H1 (cell line): ENCODE results near the gene TCF19. TPM values are rescaled to one million over a fixed set of nuclear protein-coding genes. Genes with fewer than 3 reads are reported as not detected.

Experiments
- CTCF ChIA-PET: fragments of 300-600 bp; sonication (Branson Sonifier 250); formaldehyde crosslinking; loops from one replicate; lab custom pipeline; 2021; ENCODE audit not compliant: partially characterized antibody; lab: Charles Lee
- POLR2A ChIA-PET: fragments of 300-600 bp; sonication (Branson Sonifier 250); formaldehyde crosslinking; loops from one replicate; lab custom pipeline; 2021; ENCODE audit warnings: inconsistent platforms; ENCODE audit not compliant: partially characterized antibody; lab: Charles Lee
- DNase-seq, 2 experiments: peaks; one replicate each; pipeline versions ENCODE4 v3.0.0 to v3.0.0-alpha.2; 2010 to 2022; ENCODE audit warnings: low spot score in 2 of 2, low read depth in 1 of 2, mixed read lengths in 1 of 2
- FAIRE-seq: peaks from 2 replicates; lab custom pipeline; 2011; peaks lifted over from hg19 to GRCh38; lab: Jason Lieb, UNC
- H2AFZ ChIP-seq: 2 replicates; pipeline ENCODE4 v1.8.1; 2012; ENCODE audit warnings: low read length, inconsistent platforms
- H2AK5ac ChIP-seq: 2 replicates; pipeline ENCODE4 v1.6.1; 2013; ENCODE audit warnings: low read depth, low read length
- H2BK120ac ChIP-seq: replicated peaks from 2 replicates; pipeline ENCODE3; 2013; ENCODE audit warnings: low read depth, low read length, inconsistent platforms
- H2BK12ac ChIP-seq: 2 replicates; pipeline ENCODE4 v1.6.1; 2013; ENCODE audit warnings: low read depth, low read length
- H2BK15ac ChIP-seq: 2 replicates; pipeline ENCODE4 v1.6.1; 2013; ENCODE audit warnings: low read length
- H2BK20ac ChIP-seq: 2 replicates; pipeline ENCODE4 v1.6.1; 2013; ENCODE audit warnings: low read length
- H2BK5ac ChIP-seq: 2 replicates; pipeline ENCODE4 v1.6.1; 2013; ENCODE audit warnings: low read depth, low read length
- H3K14ac ChIP-seq: 2 replicates; pipeline ENCODE4 v1.6.1; 2013; ENCODE audit warnings: inconsistent platforms; ENCODE audit not compliant: insufficient read length
- H3K18ac ChIP-seq: 2 replicates; pipeline ENCODE4 v1.6.1; 2013; ENCODE audit warnings: low read length; ENCODE audit errors: extremely low read depth
- H3K23ac ChIP-seq: 2 replicates; pipeline ENCODE4 v1.6.1; 2013; ENCODE audit warnings: inconsistent platforms; ENCODE audit not compliant: insufficient read length
- H3K23me2 ChIP-seq: 2 replicates; pipeline ENCODE4 v1.6.1; 2013; ENCODE audit warnings: low read depth, low read length
- H3K27ac ChIP-seq: 2 replicates; pipeline ENCODE4 v1.6.1; 2011; ENCODE audit warnings: low read depth, low read length, inconsistent platforms
- H3K27me3 ChIP-seq, 4 experiments: replicated peaks in 1 of 4; 1 replicate in 1 of 4; 2 replicates in 3 of 4; pipeline versions ENCODE4 v1.6.1 to v1.8.1; 2011 to 2013; ENCODE audit warnings: low read length in 3 of 4, mild to moderate bottlenecking in 3 of 4, inconsistent platforms in 2 of 4, mixed read lengths in 2 of 4, moderate library complexity in 1 of 4; ENCODE audit not compliant: control insufficient read depth in 3 of 4, insufficient read depth in 3 of 4; ENCODE audit errors: extremely low read depth in 1 of 4
- H3K36me3 ChIP-seq, 4 experiments: 2 replicates each; pipeline versions ENCODE4 v1.6.1 to v1.8.1; 2011 to 2013; ENCODE audit warnings: mild to moderate bottlenecking in 4 of 4, low read length in 3 of 4, moderate library complexity in 2 of 4, control low read depth in 1 of 4, inconsistent platforms in 1 of 4; ENCODE audit not compliant: insufficient read depth in 4 of 4, control insufficient read depth in 2 of 4
- H3K4ac ChIP-seq: replicated peaks from 2 replicates; pipeline ENCODE3; 2013; ENCODE audit warnings: low read length, low read depth, mixed read lengths, inconsistent platforms; ENCODE audit not compliant: insufficient read length
- H3K4me1 ChIP-seq, 4 experiments: replicated peaks in 1 of 4; 1 replicate in 1 of 4; 2 replicates in 3 of 4; pipeline versions ENCODE4 v1.6.1 to v1.8.1; 2011 to 2013; ENCODE audit warnings: low read length in 3 of 4, inconsistent platforms in 2 of 4, mixed read lengths in 1 of 4; ENCODE audit not compliant: insufficient read depth in 4 of 4, control insufficient read depth in 3 of 4
- H3K4me2 ChIP-seq, 2 experiments: 2 replicates each; pipeline versions ENCODE4 v1.6.1 to v1.8.1; 2011 to 2013; ENCODE audit warnings: low read depth in 2 of 2, low read length in 2 of 2, control low read depth in 1 of 2, inconsistent platforms in 1 of 2, mild to moderate bottlenecking in 1 of 2; ENCODE audit not compliant: insufficient read depth in 1 of 2
- H3K4me3 ChIP-seq, 4 experiments: fragments of 200-600, 300-600 bp in 1 of 4; sonication (generic), shearing (Covaris generic), sonication (Bioruptor Twin) in 1 of 4; 2 replicates each; pipeline versions ENCODE4 v1.5.1 to v1.8.1; 2011 to 2016; ENCODE audit warnings: low read length in 4 of 4, low read depth in 3 of 4, control low read depth in 2 of 4, inconsistent platforms in 2 of 4, mild to moderate bottlenecking in 2 of 4, mixed read lengths in 1 of 4, moderate library complexity in 1 of 4; ENCODE audit not compliant: insufficient read depth in 2 of 4; ENCODE audit errors: extremely low read depth in 1 of 4
- H3K56ac ChIP-seq: replicated peaks from 2 replicates; pipeline ENCODE3; 2013; ENCODE audit warnings: low read depth, mild to moderate bottlenecking, mixed read lengths, low read length, inconsistent platforms; ENCODE audit not compliant: insufficient read length
- H3K79me1 ChIP-seq: 2 replicates; pipeline ENCODE4 v1.6.1; 2013; ENCODE audit warnings: low read depth, low read length, control low read depth
- H3K79me2 ChIP-seq, 2 experiments: 2 replicates each; pipeline versions ENCODE4 v1.6.1 to v1.8.1; 2012 to 2013; ENCODE audit warnings: low read length in 2 of 2, mild to moderate bottlenecking in 2 of 2, inconsistent platforms in 1 of 2; ENCODE audit not compliant: insufficient read depth in 2 of 2, control insufficient read depth in 1 of 2
- H3K9ac ChIP-seq, 4 experiments: replicated peaks in 1 of 4; 1 replicate in 1 of 4; 2 replicates in 3 of 4; pipeline versions ENCODE4 v1.6.1 to v1.8.1; 2011 to 2013; ENCODE audit warnings: low read depth in 3 of 4, low read length in 3 of 4, control low read depth in 2 of 4, mild to moderate bottlenecking in 2 of 4, moderate library complexity in 2 of 4, inconsistent platforms in 1 of 4; ENCODE audit errors: extremely low read depth in 1 of 4
- H3K9me3 ChIP-seq, 2 experiments: 2 replicates each; pipeline versions ENCODE4 v1.6.1 to v1.8.1; 2012 to 2013; ENCODE audit warnings: mild to moderate bottlenecking in 2 of 2, moderate library complexity in 2 of 2, control low read depth in 1 of 2, inconsistent platforms in 1 of 2, low read depth in 1 of 2, low read length in 1 of 2, mixed read lengths in 1 of 2; ENCODE audit not compliant: insufficient read depth in 2 of 2
- H4K20me1 ChIP-seq, 2 experiments: replicated peaks in 1 of 2; 2 replicates each; pipeline versions ENCODE3 to v1.8.1; 2011 to 2013; ENCODE audit warnings: inconsistent platforms in 2 of 2, low read length in 2 of 2, mild to moderate bottlenecking in 1 of 2; ENCODE audit not compliant: insufficient read depth in 2 of 2, control insufficient read depth in 1 of 2
- H4K5ac ChIP-seq: 2 replicates; pipeline ENCODE4 v1.6.1; 2013; ENCODE audit warnings: low read length, low read depth, mixed read lengths, inconsistent platforms; ENCODE audit not compliant: insufficient read length
- H4K8ac ChIP-seq: 2 replicates; pipeline ENCODE4 v1.8.0; 2013; ENCODE audit warnings: mild to moderate bottlenecking, moderate library complexity, low read length, inconsistent platforms; ENCODE audit not compliant: insufficient read depth; ENCODE audit errors: extremely low read depth
- H4K91ac ChIP-seq: replicated peaks from 2 replicates; pipeline ENCODE3; 2013; ENCODE audit warnings: low read length, mixed read lengths, inconsistent platforms; ENCODE audit not compliant: insufficient read length
- BCL11A ChIP-seq, 2 experiments: IDR thresholded peaks; one replicate each; pipeline ENCODE4 v1.6.1; 2011; ENCODE audit warnings: low read depth in 2 of 2, low read length in 2 of 2, mild to moderate bottlenecking in 2 of 2
- BRCA1 ChIP-seq: IDR thresholded peaks from 2 replicates; pipeline ENCODE4 v1.6.1; 2012; ENCODE audit warnings: low read depth, low read length, improper control_type of control experiment
- CTBP2 ChIP-seq: IDR thresholded peaks from 2 replicates; pipeline ENCODE4 v1.7.0; 2011; ENCODE audit warnings: borderline replicate concordance, mild to moderate bottlenecking, moderate library complexity, mixed read lengths, low read length; ENCODE audit not compliant: insufficient read depth, insufficient read length
- JUN ChIP-seq: IDR thresholded peaks from 2 replicates; pipeline ENCODE4 v1.6.1; 2011; ENCODE audit warnings: low read depth, mild to moderate bottlenecking, improper control_type of control experiment, low read length
- MAX ChIP-seq: IDR thresholded peaks from 2 replicates; pipeline ENCODE4 v1.6.1; 2012; ENCODE audit warnings: inconsistent platforms
- RBBP5 ChIP-seq: IDR thresholded peaks from 2 replicates; pipeline ENCODE4 v1.7.1; 2012; ENCODE audit warnings: low read depth, mild to moderate bottlenecking, inconsistent platforms, low read length, moderate library complexity, borderline replicate concordance
- SIN3A ChIP-seq, 2 experiments: IDR thresholded peaks in 1 of 2; conservative IDR thresholded peaks in 1 of 2; 2 replicates each; pipeline ENCODE4 v1.6.1; 2011 to 2012; ENCODE audit warnings: low read length in 2 of 2, improper control_type of control experiment in 1 of 2, low read depth in 1 of 2, mild to moderate bottlenecking in 1 of 2
- SUZ12 ChIP-seq: fragments of 200-600 bp; sonication (generic); IDR thresholded peaks from 2 replicates; pipeline ENCODE4 v1.6.1; 2012; ENCODE audit warnings: mild to moderate bottlenecking, inconsistent platforms, low read length, moderate library complexity, mixed read lengths
- ZNF274 ChIP-seq: IDR thresholded peaks from 2 replicates; pipeline ENCODE4 v1.7.0; 2012; ENCODE audit warnings: low read length, borderline replicate concordance; ENCODE audit errors: extremely low read depth
- WGBS, 2 experiments: shearing (Covaris generic) in 1 of 2; methylation state at CpG; one replicate each; pipeline versions ENCODE4 v1.1.6 to v1.1.7; 2013 to 2015; ENCODE audit warnings: low lambda C conversion rate in 2 of 2, mixed read lengths in 2 of 2, inconsistent platforms in 1 of 2, low coverage in 1 of 2, missing lambda C conversion rate in 1 of 2; ENCODE audit not compliant: insufficient replicate concordance in 2 of 2, insufficient coverage in 1 of 2, insufficient read length in 1 of 2; ENCODE audit errors: extremely low coverage in 1 of 2, missing lambda C conversion rate in 1 of 2; 5-methylcytosine and 5-hydroxymethylcytosine counted together
- polyA plus RNA-seq, 7 experiments: library from polyadenylated mRNA; depleted of rRNA in 3 of 7; stranded (reverse) in 5 of 7; unstranded in 2 of 7; fragments of >200 nt in 5 of 7; fragments of 200-250 nt in 2 of 7; gene quantifications; 1 replicate in 5 of 7; 2 replicates in 1 of 7; 4 replicates in 1 of 7; pipeline versions ENCODE4 v1.2.1 to v1.2.3, GENCODE V29; 2011 to 2013; ENCODE audit warnings: missing spikeins in 2 of 7, mixed read lengths in 2 of 7
- total RNA-seq: library from RNA; stranded (reverse); fragmentation: NEBNext Ultra II Directional; extraction: Animal tissue kit (Norgen Biotek cat#: 25700); gene quantifications from 2 replicates; pipeline ENCODE4 v1.2.1, GENCODE V29; 2021

Gene TCF19
- total and polyA plus RNA-seq, 2 of the 8 experiments (the other 6 are each of a cell fraction or from before 2014, with no cell fraction given): 7.2 to 11.0 TPM

DNA sequence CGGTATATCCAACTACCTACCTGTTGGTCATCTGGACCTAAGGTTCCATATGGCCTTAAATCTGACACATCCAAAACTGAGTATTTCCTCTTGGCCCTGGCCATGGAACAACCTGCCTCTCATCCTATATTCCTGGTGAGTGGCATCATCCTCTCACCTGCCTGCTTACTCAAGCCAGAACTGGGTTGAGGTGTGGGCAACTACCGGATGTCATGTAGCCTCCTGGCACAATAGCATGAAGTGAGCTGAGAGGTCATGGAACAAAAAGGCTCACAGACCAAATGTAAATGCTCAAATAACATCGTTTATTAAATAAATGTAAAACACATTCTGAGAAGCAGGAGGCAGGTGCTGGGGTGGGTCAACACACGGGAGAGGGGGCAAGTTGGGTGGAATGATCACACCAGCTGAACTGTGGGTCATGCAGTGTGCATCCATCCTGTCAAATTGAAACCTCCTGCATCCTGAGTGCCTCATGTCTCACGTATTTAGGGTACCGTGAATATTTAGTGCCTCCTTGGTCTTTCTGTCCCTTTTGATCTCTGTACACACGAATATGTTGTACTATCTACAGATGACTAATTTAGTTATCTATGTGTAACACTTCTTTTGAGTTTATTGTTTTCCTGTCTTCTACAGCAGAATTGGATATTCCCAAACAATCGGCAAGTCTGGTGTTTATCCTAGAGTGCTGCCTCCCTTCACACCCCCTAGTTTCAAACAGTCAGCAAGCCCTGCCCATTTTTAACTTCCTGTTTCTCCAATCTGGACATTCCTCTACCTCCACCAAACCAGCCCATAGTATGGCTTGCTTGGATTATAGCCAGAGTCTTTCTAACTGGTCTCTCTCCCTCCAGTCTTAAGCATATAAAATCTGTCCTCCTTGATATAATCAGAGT is 20.0 kb downstream of the TCF19 start:
- CTCF ChIA-PET: interaction anchor here (1.6 kb wide), 1 partner anchor 9 kb away, joined by 3 read pairs; no protein-coding TSS in a partner anchor
- POLR2A ChIA-PET: interaction anchor here (0.6 to 68.5 kb wide), 3 partner anchors 10 to 31 kb away, joined by 3 to 2251 read pairs (median 2251); partner anchors contain the start of genes CCHCR1, CDSN, POU5F1 and PSORS1C1
- FAIRE-seq: no peak
- TF ChIP-seq JUN: no peak
- no peak for TF ChIP-seq BRCA1
- TF ChIP-seq ZNF274: no peak
- TF ChIP-seq SIN3A (conservative IDR thresholded peaks at IDR 0.05 in 1 of 2, IDR thresholded peaks at IDR 0.05 in 1 of 2; ENCODE audit: low read depth in 1 of 2, low read length in 2 of 2): no peak
- no peak for TF ChIP-seq CTBP2
- no peak for TF ChIP-seq SUZ12
- no peak for TF ChIP-seq BCL11A (IDR thresholded peaks at IDR 0.05; ENCODE audit: low read depth in 2 of 2, low read length in 2 of 2)
- TF ChIP-seq RBBP5: no peak
- TF ChIP-seq MAX: no peak

More for the DNA sequence above, 20.0 kb downstream of the TCF19 start:
- Histone ChIP-seq H3K9me3 (no peaks in the 10 kb centered on the region; a peak in 1 of 4 replicates), H3K79me1 (peaks cover 4% of the 10 kb centered on the region), H3K4me3 (no peak overlapping the region), H4K8ac (no peak overlapping the region), H3K23ac (no peak overlapping the region), H2BK5ac (0 out of 2 replicates have a peak overlapping the region, but pooled peaks have one; percentile 10), H2BK120ac (no peak overlapping the region), H4K91ac (peak overlapping the region; percentile 68), H3K56ac (no peak overlapping the region), H2BK15ac (peak overlapping the region; percentile 99), H3K4me1 (peaks cover 9 to 24% (median 16%) of the 10 kb centered on the region in 4 experiments), H3K9ac (no peak overlapping the region), H2BK20ac (peak overlapping the region; percentile 86; the same call in 1 of the 2 replicates), H3K79me2 (peaks cover 0 to 27% of the 10 kb centered on the region in 2 experiments; a peak in 2 of 4 replicates), H2AFZ (no peak overlapping the region), H3K4ac (no peak overlapping the region), H3K14ac (no peak overlapping the region), H3K18ac (no peak overlapping the region; the same call in 1 of the 2 replicates), H3K27ac (no peak overlapping the region), H2AK5ac (peak overlapping the region; percentile 70; the same call in 1 of the 2 replicates), H4K5ac (no peak overlapping the region), H4K20me1 (no peaks in the 10 kb centered on the region), H2BK12ac (peak overlapping the region; percentile 90; the same call in 1 of the 2 replicates), H3K4me2 (no peak overlapping the region), H3K27me3 (no peaks in the 10 kb centered on the region), H3K36me3 (no peaks in the 10 kb centered on the region), H3K23me2 (no peaks in the 10 kb centered on the region; the same call in 1 of the 2 replicates)
- DNase-seq: no peak
- 85% methylated on average over 8 of the region's 8 CpGs; no CpG with 5 or more reads in 1 of the 2 experiments for WGBS, 2 experiments
